Ectodermal cell (in vitro differentiated cells): ENCODE results near the gene CCDC68.

Source experiments
- H3K27ac ChIP-seq: 2 replicates; pipeline ENCODE4 v1.7.0; 2013; ENCODE audit warnings: mild to moderate bottlenecking, low read depth, low read length; ENCODE audit not compliant: insufficient read depth, poor library complexity, severe bottlenecking
- H3K27me3 ChIP-seq: 2 replicates; pipeline ENCODE4 v1.7.0; 2013; ENCODE audit warnings: mild to moderate bottlenecking, low read length; ENCODE audit not compliant: insufficient read depth, control insufficient read depth, poor library complexity, severe bottlenecking
- H3K36me3 ChIP-seq: one replicate; pipeline ENCODE4 v1.7.0; 2013; ENCODE audit warnings: low read length; ENCODE audit not compliant: control insufficient read depth, insufficient read depth
- H3K4me1 ChIP-seq: one replicate; pipeline ENCODE4 v1.7.0; 2013; ENCODE audit warnings: low read length; ENCODE audit not compliant: control insufficient read depth, insufficient read depth
- H3K4me3 ChIP-seq: 2 replicates; pipeline ENCODE4 v1.7.0; 2013; ENCODE audit warnings: low read depth, low read length, control low read depth; ENCODE audit not compliant: insufficient read depth
- H3K9me3 ChIP-seq: 2 replicates; pipeline ENCODE4 v1.7.0; 2013; ENCODE audit warnings: mild to moderate bottlenecking, low read length, moderate library complexity; ENCODE audit not compliant: control insufficient read depth
- WGBS, 2 experiments: methylation state at CpG; one replicate each; pipeline ENCODE4 v1.1.7; 2013; ENCODE audit warnings: missing lambda C conversion rate in 2 of 2; 5-methylcytosine and 5-hydroxymethylcytosine counted together

The CCDC68 gene

DNA sequence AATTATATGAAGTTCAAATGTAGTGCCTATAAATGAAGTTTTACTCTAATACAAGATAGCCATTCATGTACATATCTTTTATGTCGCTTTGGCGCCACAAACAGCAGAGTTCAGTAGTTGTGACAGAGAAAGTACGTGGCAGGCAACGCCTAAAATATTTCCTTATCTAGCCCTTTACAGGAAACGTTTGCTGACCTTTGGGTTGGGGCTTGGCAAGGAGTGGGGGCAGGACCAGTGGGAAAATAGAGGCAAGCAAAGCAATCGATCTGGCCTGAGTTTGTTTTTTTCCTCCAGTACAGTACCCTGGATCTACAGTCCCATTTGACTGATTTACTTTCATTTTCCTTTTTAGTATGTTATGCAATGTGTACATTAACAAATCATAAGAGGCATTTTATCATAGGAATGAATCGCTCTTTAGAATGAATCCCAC lies 13.1 kb downstream of the CCDC68 start:
- H3K27ac ChIP-seq = no peak overlapping the region
- H3K4me1 ChIP-seq = no peaks in the 10 kb centered on the region
- H3K9me3 ChIP-seq = no peaks in the 10 kb centered on the region
- H3K4me3 ChIP-seq = no peak overlapping the region
- H3K36me3 ChIP-seq = no peaks in the 10 kb centered on the region
- 89 to 90% methylated on average over 7 of the region's 7 CpGs for WGBS, 2 experiments
- H3K27me3 ChIP-seq = no peaks in the 10 kb centered on the region

DNA sequence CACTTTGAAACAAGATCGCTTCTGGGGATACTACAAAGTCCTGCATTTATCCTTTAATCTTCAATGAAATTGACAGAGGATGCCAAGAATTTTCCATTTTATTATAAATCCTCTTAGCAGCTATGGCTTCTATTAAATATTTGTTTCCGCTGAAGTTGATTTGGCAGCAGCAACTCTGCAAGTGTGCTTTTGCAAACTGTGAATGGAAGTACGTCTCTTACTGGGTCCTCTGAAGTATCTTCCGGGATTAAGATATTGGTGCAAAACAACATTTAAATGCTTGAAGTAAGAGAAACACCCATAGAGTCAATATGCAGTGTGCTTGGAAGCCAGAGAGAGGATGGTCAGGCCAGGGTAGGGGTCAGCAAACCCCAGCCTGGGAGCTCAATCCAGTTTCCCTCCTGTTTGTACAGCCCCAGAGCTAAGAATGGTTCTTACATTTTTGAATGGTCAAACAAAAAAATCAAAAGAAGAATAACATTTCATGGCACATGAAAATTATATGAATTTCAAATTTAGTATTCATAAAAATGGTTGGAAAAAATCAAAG lies 13.6 kb downstream of the CCDC68 start:
- Histone ChIP-seq H3K4me3 (no peak overlapping the region), H3K27ac (no peak overlapping the region), H3K27me3 (no peaks in the 10 kb centered on the region), H3K4me1 (no peaks in the 10 kb centered on the region), H3K9me3 (no peaks in the 10 kb centered on the region), H3K36me3 (no peaks in the 10 kb centered on the region)
- 92 to 98% methylated on average over 4 of the region's 4 CpGs for WGBS, 2 experiments

DNA sequence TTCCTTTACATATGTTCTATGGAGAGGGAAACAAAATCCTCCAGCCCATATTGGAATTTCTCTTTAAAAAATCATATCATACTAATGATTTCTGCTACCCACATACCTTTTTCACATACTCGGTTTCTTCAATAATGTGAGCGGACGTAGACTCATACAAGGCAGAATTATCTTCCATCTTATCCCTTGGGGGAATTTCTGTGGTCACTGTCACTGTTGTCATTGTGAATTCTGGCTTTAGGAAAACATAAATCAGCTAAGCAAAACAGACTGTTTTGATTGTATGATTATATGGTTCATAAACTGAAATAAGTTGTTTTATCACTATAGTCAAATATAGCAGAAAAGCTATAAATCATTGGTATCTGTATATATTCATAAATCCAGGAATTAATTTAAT lies 16.7 kb downstream of the CCDC68 start:
- Histone ChIP-seq H3K4me1 (no peaks in the 10 kb centered on the region), H3K27me3 (no peaks in the 10 kb centered on the region), H3K36me3 (no peaks in the 10 kb centered on the region), H3K9me3 (no peaks in the 10 kb centered on the region), H3K4me3 (no peak overlapping the region), H3K27ac (no peak overlapping the region)
- WGBS, 2 experiments = 96 to 98% methylated on average over 3 of the region's 3 CpGs

DNA sequence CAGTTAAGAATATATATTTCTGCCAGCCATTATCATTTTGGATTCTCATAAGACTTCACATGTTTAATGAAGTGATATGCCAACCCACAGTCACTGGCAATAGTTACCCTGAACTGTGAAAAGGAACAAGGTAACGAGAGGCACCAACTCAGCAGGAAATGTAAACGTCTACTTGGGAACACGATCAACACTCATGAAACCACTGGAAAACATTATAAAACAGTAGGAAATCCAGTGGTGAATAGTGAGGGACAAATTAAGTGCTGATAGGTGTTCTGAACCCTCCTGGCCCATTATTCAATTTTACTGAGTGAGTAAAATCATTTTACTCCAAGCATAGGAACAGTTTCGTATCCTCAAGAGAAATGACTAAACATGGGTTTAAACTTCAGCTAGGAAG lies 17.1 kb downstream of the CCDC68 start:
- Histone ChIP-seq H3K27me3 (no peaks in the 10 kb centered on the region), H3K4me3 (no peak overlapping the region), H3K27ac (no peak overlapping the region), H3K4me1 (no peaks in the 10 kb centered on the region), H3K9me3 (no peaks in the 10 kb centered on the region), H3K36me3 (no peaks in the 10 kb centered on the region)
- 95 to 97% methylated on average over 4 of the region's 4 CpGs for whole genome bisulfite sequencing, 2 experiments

DNA sequence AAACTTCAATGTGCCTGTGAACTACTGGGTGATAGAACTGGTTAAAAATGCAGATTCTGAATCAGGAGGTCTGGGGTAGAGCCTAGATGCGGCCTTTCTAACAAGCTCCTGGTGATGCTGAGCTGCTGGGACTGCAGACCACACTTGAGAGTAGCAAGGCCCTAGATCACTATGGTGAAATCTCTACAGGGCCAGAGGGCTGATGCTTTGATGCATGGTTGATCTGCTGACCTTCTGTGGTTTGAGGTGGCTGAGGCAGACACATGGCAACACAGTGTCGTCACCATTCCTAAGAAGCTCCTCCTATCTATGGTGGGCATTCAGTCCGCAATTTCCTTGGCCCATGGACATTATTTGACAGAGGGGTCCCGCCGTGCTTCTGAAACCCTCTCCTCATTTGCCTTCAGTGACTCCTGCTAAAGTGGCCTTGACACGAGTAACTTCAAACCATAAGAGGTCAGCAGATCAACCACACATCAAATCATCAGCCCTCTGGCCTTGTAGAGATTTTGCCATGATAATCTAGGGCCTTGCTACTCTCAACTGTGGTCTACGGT lies 19.8 kb downstream of the CCDC68 start:
- Histone ChIP-seq H3K4me1 (no peaks in the 10 kb centered on the region), H3K9me3 (no peaks in the 10 kb centered on the region), H3K4me3 (no peak overlapping the region), H3K27me3 (no peaks in the 10 kb centered on the region), H3K27ac (no peak overlapping the region), H3K36me3 (no peaks in the 10 kb centered on the region)
- WGBS, 2 experiments = 82% methylated on average over 7 of the region's 7 CpGs

DNA sequence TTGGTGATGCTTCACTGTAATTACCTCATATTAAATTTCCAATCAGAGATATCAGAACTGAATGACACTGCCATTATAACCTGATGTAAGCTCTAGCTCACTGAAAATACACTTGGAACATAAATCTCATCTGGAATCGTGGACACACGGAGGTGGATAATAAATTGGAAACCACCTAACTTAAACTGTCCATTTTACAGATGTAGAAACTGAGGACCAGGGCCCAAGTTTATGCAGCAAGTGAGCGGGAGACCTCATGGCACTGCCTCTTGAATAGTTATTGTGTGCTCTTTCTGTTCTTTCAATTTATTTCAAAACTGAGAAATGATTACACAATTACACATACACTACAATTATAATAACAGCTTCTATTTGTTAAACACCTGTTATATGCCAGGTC lies 20.8 kb downstream of the CCDC68 start:
- no peaks in the 10 kb centered on the region for H3K4me1 ChIP-seq
- no peak overlapping the region for H3K4me3 ChIP-seq
- 89 to 99% methylated on average over 2 to 3 of the region's 3 CpGs for WGBS, 2 experiments
- H3K27ac ChIP-seq = no peak overlapping the region
- no peaks in the 10 kb centered on the region for H3K27me3 ChIP-seq
- no peaks in the 10 kb centered on the region for H3K9me3 ChIP-seq
- no peaks in the 10 kb centered on the region for H3K36me3 ChIP-seq

DNA sequence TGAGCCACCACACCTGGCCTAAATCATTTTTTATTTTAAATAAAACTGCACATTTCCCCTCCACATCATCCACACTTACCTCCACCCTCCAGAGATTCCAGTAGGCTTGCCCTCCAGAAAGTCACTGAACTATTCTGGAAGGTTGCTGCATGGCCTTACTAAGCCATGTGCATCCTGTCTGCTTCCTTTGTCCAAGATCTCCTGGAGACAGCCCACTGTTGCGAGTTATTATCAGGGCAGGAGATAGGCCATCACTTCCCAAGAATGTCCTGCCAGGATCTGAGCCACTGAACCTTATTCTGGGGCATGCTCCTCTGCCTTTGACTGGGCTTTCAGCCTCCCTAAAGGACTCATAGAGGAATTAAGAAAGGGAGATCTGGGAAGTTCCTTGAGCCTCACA lies 26.8 kb downstream of the CCDC68 start:
- 91 to 96% methylated on average over 1 of the region's 1 CpG for WGBS, 2 experiments
- H3K36me3 ChIP-seq = no peaks in the 10 kb centered on the region
- H3K4me3 ChIP-seq = no peak overlapping the region
- H3K27ac ChIP-seq = no peak overlapping the region
- H3K9me3 ChIP-seq = no peaks in the 10 kb centered on the region
- H3K4me1 ChIP-seq = no peaks in the 10 kb centered on the region
- H3K27me3 ChIP-seq = no peaks in the 10 kb centered on the region

DNA sequence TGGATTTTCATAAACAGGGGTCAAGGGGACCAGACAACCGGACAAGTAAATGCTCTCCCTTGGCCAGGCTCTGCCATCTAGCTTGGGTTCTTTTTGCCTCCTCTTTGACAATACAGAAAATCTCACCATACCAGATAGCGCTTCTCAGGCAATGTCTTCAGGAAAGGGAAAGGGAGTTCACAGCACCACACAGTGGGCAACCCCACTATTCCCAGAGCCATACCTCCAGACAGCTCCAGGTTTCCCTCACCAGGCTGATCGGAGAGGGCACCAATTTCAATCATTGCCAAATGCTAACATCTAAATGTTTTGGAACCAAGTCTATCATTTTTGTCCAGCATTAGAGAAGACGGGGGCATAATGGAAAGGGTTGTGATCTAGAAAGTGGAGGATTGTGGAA lies 28.1 kb downstream of the CCDC68 start:
- H3K36me3 ChIP-seq = no peaks in the 10 kb centered on the region
- no peaks in the 10 kb centered on the region for H3K9me3 ChIP-seq
- no peak overlapping the region for H3K4me3 ChIP-seq
- H3K4me1 ChIP-seq = no peaks in the 10 kb centered on the region
- no peak overlapping the region for H3K27ac ChIP-seq
- H3K27me3 ChIP-seq = no peaks in the 10 kb centered on the region
- WGBS, 2 experiments = 87 to 92% methylated on average over 4 of the region's 4 CpGs

DNA sequence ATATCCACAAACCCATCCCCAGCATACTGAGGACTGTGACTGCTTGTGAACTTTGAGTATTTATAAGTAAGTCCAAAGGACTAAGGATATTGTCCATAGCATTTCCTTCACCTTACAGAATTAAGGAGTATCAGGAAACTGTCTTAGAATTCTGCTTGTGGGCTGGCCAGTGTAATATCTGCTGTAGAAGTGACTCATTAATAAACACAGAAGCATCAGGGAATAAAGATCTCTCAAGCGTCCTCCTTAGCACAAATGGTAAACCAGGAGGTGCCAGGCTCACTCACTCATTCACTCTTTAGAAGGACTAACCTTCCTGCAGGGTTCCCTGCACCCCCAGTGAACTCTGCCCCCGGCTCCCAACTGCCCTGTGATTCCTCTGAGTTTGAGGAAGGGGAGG lies 31.0 kb downstream of the CCDC68 start:
- H3K27me3 ChIP-seq = no peaks in the 10 kb centered on the region
- no peaks in the 10 kb centered on the region for H3K4me1 ChIP-seq
- WGBS, 2 experiments = 84 to 94% methylated on average over 2 of the region's 2 CpGs
- no peak overlapping the region for H3K4me3 ChIP-seq
- H3K27ac ChIP-seq = no peak overlapping the region
- no peaks in the 10 kb centered on the region for H3K36me3 ChIP-seq
- no peaks in the 10 kb centered on the region for H3K9me3 ChIP-seq

DNA sequence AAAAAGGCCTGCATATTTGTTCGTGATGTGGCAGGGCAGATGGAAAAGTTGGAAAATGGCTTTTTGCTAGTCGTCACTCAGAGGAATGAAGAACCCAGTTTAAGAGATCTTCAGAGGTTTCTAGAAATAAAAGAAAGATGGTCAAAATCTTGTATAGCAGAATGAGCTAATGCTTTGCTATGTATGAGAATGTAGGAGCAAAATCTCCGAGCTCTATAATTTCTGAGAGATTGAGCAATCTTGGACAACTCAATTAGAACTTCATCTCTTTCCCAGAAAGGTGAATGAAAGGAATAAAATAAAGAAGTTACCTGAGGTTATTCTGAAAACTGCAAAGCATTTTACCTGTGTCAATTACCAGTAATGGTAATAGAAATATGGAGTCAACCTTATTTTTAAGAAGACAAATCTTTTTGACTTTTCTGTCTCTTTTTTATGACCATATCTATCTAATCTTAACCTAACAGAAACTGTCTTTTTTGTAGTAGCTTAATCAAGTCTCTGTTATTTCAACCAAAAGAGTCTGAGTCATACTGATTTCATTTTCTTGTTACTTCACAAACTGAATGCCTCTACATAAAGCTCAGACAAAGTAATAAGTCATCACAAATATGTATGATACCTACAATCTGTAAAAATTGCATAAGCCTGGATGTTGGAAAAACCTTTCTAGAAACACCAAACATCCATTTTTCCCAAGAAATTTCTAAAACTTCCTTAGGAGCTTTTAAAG lies 32.5 kb downstream of the CCDC68 start:
- 92 to 98% methylated on average over 3 of the region's 3 CpGs for WGBS, 2 experiments
- Histone ChIP-seq H3K9me3 (no peaks in the 10 kb centered on the region), H3K27ac (no peak overlapping the region)

More for the DNA sequence above, 32.5 kb downstream of the CCDC68 start:
- H3K27me3 ChIP-seq = no peaks in the 10 kb centered on the region
- no peaks in the 10 kb centered on the region for H3K36me3 ChIP-seq
- no peaks in the 10 kb centered on the region for H3K4me1 ChIP-seq
- H3K4me3 ChIP-seq = no peak overlapping the region
